Stimulated activated CD8-positive, alpha-beta memory T cell treated with anti-CD3 and anti-CD28 coated beads, Interleukin-15, amount 100 ng/mL, for 48 hours (primary cell): ENCODE results near the gene CUX1.

Experiments
- DNase-seq, 2 donors: peaks; one replicate each; pipeline ENCODE4 v3.0.0-alpha.2; 2020; ENCODE audit warnings: low read depth in 2 of 2

CUX1 gene

DNA sequence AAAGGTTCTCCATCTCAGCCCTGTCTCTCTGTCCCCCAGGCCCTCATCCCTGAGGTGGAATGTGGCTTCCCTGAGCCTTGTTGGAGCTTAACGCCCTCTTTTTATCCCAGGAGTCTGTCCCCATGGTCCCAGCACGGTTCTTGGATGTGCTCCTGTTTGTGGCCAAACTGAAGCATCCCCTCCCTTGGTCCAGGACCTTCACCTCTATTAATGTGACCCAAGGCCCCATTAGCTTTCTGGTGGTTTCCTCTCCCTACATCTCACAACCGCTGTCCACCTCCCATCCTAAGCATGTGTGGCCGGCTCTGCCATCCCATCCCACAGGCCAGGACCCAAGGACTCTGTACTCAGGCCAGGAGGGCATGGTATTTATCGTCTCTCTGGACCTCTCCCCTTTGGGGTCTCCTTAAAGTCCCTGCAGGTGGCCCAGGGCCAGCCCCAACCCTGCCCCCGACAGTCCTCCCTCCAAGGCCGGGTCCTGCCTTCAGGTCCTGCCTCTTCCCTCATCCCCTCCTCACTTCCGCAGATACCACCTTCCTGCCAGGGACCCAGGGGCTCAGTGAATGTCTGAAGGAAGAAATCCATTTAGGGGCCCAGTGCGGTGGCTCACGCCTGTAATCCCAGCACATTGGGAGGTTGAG is 453.9 kb downstream of the CUX1 start:
- DNase-seq: no peak

DNA sequence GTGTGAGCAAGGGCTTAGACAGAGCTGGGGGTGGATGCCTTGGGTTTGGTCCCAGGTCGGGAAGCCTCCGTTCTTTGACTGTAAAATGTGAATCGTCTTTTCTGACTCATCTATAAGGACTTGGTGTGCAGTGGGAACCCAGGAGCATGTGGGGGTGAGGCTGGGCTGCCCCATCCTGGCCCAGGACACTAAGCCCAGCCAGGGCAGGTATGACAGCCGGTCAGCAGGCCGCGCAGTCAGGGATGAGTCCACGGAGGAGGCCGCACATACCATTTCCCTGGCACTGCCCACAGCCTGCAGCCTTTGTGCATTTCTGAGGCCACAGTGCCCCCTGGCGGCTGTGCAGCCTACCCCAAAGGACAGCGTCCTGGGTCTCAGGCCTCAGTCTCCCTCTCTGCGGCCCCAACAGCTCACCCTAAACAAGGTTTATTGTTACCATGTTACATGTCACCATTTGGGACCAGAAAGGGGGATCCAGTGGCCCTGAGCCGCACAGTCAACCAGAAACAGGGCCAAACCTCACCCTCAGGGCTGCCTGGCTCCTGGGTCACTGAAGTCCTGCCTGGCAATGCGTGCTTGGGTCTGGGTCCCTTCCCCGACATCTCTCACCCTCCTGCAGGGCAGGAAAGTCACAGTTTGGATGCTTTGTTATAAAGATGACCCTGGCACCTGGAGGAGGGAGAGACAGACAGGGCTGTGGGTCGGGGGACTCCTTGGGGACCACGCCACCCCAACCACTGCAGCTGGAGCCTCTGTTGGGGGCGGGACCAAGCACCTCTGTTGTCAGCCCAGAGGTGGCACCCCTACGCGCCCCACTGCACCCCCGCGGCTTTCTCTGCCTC is 454.9 kb downstream of the CUX1 start:
- peak in 1 of 2 donors; percentile 42 for DNase-seq

DNA sequence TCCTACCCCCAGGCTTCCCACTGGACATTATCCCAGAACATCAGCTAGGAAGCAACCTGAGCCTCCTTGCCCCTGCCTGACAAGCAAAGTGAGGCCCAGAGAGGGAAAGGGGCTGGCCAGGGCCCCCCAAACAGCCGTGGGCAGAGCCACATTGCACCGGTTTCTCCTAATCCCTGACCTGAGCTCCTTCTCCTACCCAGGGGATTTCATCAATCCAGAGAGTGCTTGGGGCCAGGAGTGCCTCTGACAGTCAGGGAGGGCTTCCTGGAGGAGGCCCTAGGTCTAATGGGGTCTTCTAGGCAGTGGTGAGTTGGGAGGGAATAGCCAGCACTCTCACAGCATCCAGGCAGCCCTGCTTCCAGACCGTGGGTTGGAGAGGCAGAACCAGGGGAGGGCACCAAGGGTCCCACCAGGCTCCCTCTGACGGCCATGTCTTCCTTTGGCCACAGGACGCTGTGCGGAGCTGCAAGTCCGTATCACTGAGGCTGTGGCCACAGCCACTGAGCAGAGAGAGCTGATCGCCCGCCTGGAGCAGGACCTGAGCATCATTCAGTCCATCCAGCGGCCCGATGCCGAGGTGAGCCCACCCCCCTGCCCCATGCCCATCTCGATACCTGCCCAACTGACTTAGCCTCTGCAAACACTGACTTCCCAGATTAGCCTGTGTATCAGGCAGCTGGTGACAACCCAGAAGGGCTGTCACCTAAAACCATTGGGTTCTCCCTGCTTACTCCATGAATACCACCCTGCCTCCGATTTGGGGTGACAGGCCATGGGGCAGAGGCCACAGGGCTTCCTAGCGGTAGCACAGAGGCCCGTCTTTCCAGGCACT is 455.7 kb downstream of the CUX1 start:
- no peak for DNase-seq

DNA sequence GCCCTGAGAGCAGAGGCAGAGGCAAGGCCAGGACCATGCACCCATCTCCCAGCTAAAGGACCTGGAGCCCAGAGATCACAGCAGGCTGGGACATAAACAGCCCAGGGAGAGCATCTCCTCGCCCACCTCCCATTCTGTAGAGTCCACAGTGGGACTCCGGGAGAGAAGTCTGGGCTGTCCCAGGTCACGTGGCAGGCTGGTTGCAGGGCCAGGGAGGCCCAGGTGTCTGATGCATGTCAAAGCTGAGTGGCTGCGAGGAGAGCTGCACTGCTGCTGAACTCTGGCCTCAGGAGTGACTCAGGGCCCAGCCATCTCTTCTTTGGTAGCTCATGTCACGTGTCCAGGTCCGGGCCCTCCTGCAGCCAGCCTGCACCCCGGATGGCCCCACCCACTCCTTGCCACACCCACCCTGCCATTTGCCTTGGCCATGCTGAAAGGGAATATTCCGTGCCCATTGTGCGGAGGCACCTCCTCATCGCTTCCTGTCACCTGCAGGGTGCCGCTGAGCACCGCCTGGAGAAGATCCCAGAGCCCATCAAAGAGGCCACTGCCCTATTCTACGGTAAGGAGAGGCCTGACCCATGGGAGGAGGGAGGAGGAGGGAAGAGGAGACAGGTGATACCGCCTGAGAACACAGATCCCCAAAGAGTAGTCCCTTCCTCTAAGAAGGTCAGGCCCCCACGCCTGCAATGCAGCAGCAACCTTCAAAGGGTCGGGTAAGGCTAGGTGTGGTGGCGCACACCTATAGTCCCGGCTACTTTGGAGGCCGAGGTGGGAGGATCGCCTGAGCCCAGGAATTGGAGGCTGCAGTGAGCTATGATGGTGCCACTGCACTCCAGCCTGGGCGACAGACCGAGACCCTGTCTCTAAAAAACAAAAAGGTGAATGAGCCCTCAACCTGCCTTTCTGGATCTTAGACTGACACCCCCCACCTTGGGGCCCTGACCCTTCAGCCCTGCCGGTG is 456.6 kb downstream of the CUX1 start:
- DNase-seq: no peak

DNA sequence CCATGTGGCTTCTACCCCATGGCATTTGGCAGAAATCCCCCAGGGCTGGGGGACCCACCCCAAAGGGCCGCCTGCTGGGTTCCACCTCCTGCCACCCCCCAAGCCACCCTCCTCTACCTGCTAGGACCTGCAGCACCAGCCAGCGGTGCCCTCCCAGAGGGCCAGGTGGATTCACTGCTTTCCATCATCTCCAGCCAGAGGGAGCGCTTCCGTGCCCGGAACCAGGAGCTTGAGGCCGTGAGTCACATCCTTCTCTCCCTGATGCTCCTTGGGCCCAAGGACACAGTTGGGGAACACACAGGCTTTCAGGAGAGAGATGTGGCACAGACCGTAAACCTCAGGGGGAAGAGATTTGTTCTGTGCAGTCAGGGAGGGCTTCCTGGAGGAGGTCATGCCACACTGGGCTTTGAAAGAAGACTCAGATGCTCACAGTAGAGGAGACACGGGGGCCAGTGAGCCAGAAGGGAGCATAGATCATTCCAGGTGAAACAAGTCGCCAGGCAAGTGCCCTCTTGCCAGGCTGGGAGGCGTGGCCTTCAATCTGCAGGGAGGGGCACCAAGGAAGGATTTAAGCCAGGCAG is 457.8 kb downstream of the CUX1 start:
- DNase-seq: no peak

DNA sequence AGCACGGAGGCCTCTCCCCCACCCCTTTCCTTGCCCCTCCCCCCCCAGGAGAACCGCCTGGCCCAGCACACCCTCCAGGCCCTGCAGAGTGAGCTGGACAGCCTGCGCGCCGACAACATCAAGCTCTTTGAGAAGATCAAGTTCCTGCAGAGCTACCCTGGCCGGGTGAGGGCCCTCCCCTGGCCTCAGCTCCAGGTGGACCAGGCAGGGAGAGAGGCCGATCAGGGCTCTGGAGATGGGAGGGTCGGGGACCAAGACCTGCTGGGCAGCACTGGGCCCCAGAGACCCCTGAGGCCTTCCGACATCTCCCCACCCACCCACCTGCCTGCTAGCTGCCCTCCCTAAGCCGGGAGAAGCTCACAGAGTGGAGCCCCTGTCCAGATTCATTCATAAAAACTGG is 460.5 kb downstream of the CUX1 start:
- DNase-seq: no peak

DNA sequence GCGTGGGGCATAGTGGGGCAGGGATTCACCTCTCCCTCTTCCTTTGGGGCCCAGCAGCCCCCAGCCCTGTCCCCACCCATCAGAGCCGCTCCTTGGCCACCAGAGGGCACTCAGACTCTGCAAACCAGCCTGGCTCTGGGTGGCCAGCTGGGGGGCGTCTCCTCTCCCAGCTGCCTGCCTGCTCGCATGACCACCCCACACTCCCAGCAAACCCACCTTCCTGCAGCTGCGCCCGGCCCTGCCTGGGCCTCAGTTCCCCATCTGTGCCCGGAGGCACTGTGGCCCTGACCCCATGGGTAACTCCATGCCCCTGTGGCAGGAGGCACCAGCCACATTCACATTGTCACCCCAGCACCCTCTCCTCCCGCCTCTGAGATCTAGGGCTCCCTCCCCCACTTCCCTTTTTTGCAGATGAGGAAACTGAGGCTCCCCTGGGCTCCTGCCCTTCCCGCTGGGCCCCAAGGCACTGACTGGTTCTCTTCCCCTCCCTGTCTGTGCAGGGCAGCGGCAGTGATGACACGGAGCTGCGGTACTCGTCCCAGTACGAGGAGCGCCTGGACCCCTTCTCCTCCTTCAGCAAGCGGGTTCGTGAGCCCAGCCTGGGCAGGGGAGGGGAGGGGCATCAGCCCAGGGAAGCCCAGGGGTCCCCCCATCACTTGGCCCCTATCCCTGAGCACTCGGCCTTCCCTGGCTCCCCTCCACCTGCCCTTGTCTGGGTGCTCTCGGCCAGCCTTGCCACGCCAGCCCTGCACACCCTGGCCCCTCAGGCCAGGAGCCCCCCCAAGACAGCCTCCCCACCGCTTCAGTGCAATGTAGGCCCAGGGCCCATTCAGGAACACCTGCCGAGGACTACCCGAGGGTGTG is 462.3 kb downstream of the CUX1 start:
- DNase-seq: peak in 1 of 2 donors; percentile 39

DNA sequence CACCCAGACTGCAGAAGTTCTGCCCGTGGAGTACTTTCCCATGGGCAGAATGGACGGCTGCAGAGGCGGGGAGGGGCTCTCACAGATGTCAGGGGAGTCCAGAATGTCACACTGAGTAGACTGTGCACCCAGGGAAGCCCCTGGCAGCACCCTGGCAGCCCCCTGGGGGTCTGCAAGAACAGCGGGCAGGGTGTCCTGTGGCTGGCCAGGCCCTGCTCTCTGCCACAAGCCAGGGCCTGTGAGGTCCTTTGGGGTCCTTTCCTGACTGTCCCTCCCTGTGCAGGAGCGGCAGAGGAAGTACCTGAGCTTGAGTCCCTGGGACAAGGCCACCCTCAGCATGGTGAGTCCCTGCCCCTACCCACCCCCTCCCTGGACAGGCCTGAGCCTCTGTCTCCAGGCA is 463.1 kb downstream of the CUX1 start:
- no peak for DNase-seq

DNA sequence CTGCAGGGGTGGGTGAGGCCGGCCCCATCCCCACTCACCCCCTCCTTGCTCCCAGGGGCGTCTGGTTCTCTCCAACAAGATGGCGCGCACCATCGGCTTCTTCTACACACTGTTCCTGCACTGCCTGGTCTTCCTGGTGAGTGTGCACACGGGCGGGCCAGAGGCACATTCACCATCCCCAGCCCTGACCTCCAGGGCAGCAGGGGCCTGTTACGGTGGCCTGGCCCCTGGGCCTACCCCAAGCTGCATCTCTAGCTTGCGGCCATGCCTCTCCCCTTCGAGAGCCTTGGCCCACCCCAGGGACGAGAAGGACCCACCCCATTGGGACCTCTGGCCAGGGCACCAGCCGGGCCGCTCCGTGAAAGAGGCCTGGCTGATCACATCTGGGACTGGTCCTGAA is 464.4 kb downstream of the CUX1 start:
- DNase-seq: no peak

DNA sequence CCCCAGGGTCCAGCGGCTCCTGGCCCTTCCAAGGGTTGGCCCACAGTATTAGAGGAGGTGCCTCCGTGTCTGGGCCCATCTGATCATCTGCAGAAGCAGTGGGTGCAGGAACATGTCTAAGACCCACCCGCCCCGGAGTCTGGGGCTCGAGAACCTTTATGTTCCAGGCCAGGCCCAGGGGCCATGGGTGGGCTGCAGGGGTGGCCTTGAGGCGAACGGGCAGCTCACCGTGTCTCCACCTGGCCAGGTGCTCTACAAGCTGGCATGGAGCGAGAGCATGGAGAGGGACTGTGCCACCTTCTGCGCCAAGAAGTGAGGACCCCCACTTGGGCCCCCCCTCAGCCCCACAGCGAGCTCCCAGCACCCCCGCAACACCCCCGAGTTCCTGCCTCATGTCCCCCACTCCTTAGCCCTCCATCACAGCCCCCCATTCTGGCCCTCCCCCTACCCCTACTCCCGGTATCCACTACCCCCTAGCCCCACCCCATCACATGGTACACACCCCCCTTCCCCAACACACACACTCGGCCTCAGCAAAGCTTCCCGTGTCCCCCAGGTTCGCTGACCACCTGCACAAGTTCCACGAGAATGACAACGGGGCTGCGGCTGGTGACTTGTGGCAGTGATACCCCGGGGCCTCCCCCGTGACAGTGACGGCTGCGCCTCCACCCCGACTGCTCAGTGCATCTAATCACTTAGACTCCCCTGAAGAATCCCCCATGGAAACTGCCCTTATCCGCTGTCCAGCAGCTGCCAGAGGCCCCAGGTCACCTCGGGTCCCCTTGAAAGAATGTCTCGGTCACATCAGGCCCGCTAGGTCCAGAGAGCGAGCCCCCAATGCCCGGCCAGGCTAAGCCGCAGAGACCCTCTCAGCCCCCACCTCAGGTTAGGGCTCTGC is 465.3 kb downstream of the CUX1 start:
- DNase-seq: no peak

DNA sequence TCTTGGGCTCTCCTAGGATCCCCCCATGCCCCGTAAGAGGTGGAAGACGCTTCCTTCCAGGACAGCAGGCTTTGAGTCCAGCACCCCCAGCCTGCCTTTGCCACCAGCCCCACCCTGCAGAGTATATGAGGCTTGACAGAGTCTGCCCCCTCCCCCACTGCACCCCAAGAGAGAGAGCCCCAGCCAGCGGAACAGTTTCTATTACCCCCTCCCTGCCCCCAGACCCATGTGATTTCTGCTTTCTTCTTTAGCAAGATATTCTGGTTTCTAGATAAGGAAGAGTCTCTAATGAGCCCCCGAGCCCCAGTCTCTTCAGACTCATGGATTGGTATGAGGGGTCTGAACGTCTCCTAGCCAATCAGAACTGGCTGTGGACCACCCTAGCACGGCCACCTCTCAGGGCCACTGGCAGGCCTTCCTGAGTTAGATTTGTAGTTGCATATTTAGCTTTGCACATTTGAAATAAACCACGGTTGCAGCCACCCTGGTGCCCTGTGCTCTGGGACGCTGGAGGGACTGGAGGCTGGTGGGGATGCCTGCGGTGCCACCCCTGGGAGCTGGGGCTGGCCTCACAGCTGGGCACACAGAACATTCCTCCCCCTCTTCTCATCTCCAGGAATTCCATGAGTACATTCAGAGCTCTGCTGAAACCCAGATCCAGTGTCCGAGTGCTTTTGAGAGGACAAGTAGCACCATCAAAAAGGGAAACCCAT is 466.2 kb downstream of the CUX1 start:
- DNase-seq: no peak

DNA sequence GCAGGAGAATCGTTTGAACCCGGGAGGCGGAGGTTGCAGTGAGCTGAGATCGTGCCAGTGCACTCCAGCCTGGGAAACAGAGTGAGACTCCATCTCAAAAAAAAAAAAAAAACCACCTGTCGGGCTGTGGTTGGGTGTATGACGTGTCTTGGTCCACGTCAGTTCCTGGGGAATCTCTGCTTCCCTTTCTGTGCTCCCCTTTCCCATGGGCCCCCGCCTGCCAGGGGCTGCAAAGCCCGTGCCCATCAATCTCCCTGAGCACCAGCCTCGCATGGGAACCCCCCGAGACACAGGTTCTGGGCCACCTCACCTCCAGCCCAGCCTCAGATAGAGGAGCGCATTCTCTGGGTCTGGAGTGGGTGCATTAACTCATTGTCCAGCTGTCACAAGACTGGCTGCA is 467.0 kb downstream of the CUX1 start:
- DNase-seq: no peak

DNA sequence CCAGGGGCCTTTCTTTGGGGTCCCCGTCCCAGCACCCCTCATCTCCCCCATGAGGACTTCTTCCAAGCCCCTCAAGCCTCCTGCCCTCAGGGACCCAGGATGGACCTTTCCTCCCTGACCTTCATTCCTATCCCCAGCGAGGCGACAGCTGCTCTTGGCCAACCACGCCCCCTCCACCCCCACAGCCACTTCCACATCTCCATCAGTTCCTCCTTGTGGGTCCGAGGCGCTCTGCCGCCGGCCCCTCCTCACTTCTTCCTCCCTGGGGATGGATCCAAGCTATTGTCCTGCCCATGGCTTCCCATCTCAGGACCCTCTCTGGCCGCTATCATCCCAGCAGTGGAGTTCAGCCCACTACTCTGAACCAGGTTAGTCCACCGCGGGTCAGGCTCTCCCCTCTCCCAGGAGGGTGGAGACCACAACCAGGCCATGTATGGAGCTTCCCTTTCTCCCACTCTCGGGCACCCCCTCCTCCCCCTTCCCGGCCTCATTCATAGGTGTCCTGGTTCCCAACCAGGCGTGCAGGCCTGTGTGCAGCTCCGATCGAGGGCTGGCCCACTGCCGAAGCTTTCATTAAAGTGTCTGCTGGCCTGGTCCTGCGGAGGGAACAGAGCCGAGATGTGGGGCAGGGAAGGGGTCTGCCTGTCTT is 467.6 kb downstream of the CUX1 start:
- no peak for DNase-seq

DNA sequence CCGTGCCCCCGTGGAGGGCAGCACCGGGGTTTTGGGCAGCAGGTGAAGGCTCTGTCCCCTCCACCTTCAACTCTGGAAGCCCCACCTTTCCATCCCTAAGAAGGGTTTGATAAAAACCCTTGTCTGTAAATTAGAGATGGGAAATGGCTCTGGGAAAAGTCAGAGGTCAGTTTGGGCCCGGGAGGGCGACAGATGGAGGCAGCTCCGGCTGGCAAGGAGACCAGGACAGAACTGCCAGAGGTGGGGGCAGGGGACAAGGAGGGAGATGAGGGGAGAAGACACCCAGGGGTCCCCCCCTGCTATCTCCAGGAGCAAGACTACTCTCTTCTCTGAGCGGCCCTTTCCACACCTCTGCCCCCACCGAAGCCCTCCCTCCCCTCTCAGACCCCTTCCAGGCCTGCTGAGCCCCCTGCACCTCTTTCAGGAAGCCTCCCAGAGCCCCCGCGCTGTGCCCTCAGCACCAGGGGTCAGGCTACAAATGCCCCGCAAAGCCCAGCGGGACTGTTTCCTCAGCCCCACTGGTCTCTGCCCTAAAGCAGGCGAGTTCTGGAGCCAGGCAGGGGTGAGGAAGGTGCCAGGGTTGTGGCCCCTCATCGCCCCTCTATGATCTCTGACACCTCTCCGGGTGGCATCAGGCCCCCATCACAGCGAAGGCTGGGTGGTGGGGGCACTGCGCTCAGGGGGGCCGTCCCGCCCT is 468.3 kb downstream of the CUX1 start:
- no peak for DNase-seq

DNA sequence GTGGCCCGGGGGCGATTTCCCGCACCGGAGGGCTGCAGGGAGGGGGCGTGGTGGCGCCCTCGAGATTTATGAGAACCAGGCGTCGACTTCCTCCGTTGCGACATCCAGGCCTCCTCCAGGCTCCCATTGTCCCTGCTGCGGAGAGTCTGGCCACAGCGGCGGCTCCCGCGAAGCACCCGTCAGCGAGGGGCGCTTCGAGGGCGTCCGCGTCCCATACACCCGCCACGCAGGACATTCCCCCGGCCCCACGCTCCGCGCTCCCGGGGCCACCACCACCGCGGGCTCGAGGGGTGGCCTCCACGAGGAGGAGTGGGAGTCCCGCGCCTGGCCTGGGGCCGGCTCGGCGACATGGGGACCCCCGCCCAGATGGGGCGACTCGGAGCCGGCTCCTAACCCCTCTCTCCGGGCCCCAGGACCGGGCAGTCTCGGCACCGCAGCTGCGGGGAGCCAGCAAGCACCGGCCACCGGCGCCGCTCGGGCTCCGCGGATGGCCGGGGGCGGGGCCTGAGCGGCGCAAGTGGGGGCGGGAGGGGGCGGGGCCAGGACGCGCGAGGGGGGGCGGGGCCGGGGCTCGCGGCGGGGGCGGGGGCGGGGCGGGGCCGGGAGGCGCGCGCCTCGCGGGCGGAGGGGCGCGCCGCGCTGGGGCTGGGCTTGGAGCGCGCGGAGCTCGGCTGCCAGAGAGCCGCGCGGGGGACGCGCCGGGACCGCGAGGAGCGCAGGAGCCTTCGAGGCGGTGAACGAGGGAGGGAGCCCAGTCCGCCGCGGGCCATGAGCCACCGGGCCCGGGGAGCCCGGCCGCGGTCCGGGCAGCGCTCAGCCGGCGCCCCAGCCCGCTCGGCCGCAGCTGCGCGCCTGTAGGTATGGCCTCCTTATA is 469.0 kb downstream of the CUX1 start, which contains the start of gene SH2B2:
Gene SH2B2 (plus strand): TSS at position 632 of the 874 bp plus-strand sequence. CDS start 13,683 bp downstream, outside the sequence.
- no peak for DNase-seq
